ENCODE results near the gene ZNF214. TPM values are rescaled to one million over a fixed set of nuclear protein-coding genes. Genes with fewer than 3 reads are reported as not detected.

ZNF214 gene
- total and polyA plus RNA-seq, 12 donors = 0.48 to 14.2 (median 1.8) TPM

DNA sequence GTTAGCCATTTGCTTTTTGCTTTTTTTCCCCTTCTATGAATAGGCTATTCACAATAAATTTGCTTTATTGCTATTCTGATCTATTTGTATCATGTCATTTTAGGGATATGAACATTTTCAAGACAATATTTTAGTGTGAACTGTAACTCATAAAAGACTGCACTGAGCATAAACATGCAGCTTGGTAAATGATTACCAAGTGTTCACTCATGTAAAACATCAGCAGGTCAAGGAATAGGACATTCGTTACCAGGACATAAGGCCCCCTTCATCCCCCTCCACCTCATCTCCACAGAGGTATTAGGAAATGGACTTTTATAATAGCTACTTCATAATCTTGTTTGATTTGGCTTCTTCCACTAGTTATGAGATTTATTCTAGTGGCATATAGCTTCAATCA, 12.5 kb upstream of the ZNF214 start:
- Histone ChIP-seq H3K27me3 (no peaks in the 10 kb centered on the region), H3K27ac (no peak overlapping the region), H3K4me1 (replicated peaks in 1 of 2) (no peaks in the 10 kb centered on the region), H3K9me3 (replicated peaks in 1 of 3) (no peaks in the 10 kb centered on the region), H3K4me3 (no peak overlapping the region), H3K36me3 (replicated peaks in 1 of 2) (no peaks in the 10 kb centered on the region)
- DNase-seq = no peak
- TF ChIP-seq POLR2A (IDR thresholded peaks at IDR 0.05) = no peak
- TF ChIP-seq, protein P1, sequence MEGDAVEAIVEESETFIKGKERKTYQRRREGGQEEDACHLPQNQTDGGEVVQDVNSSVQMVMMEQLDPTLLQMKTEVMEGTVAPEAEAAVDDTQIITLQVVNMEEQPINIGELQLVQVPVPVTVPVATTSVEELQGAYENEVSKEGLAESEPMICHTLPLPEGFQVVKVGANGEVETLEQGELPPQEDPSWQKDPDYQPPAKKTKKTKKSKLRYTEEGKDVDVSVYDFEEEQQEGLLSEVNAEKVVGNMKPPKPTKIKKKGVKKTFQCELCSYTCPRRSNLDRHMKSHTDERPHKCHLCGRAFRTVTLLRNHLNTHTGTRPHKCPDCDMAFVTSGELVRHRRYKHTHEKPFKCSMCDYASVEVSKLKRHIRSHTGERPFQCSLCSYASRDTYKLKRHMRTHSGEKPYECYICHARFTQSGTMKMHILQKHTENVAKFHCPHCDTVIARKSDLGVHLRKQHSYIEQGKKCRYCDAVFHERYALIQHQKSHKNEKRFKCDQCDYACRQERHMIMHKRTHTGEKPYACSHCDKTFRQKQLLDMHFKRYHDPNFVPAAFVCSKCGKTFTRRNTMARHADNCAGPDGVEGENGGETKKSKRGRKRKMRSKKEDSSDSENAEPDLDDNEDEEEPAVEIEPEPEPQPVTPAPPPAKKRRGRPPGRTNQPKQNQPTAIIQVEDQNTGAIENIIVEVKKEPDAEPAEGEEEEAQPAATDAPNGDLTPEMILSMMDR (IDR thresholded peaks at IDR 0.05) = no peak
- 0 to 20% (median 10%) methylated on average over 1 of the region's 1 CpG for WGBS, 4 donors
- intact Hi-C loops (cut with DNase I) = no loop called here

DNA sequence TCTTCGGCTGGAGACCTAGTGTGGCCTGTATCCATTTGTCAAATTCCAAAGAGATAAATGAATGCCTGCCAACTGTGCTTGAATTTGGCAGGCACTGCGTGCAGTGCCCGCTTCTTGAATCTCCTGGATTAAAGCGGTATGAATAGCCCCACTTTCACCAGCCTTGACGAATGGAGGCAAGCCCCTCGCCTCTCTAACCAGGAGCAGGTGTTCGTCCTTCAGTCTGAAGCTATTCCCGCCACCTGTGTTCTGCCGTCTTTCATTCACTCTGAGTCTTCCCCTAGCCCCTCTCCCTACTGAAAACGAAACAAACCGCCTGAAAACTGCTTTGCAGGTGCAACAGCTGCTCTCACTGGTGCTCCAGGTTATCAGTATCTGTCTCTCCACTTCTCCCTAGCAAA, 11.3 kb upstream of the ZNF214 start:
- Histone ChIP-seq H3K27ac (no peak overlapping the region), H3K36me3 (replicated peaks in 1 of 2) (no peaks in the 10 kb centered on the region), H3K9me3 (replicated peaks in 1 of 3) (no peaks in the 10 kb centered on the region), H3K27me3 (no peaks in the 10 kb centered on the region), H3K4me3 (no peak overlapping the region), H3K4me1 (replicated peaks in 1 of 2) (no peaks in the 10 kb centered on the region)
- intact Hi-C loops (cut with DNase I) = no loop called here
- TF ChIP-seq POLR2A (IDR thresholded peaks at IDR 0.05) = no peak
- TF ChIP-seq, protein P1 (IDR thresholded peaks at IDR 0.05) = no peak
- DNase-seq = no peak
- WGBS, 4 donors = 63 to 74% (median 70%) methylated on average over 8 to 11 of the region's 11 CpGs

DNA sequence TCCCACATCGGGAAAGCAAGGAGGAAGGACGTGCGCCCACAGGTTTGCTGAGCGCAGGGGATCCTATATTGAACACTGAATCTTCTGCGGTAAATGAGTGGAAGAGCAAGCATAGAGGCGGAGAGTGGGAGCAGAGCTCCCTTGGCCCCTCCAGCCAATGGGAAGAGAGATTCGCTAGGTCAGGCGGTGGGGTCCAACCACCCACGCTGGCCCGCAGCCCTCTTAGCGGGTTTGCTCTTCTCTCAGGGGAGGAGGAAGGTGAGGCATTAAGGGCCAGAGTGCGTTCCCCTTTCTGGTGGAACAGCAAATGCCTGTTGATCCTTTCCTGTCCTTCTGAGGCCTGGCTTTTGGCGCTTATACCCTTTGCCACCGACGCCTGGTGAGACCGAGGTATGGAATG, 10.7 kb upstream of the ZNF214 start:
- DNase-seq = no peak
- Histone ChIP-seq H3K4me1 (replicated peaks in 1 of 2) (no peaks in the 10 kb centered on the region), H3K36me3 (replicated peaks in 1 of 2) (no peaks in the 10 kb centered on the region), H3K27me3 (no peaks in the 10 kb centered on the region), H3K9me3 (replicated peaks in 1 of 3) (no peaks in the 10 kb centered on the region), H3K4me3 (no peak overlapping the region), H3K27ac (no peak overlapping the region)
- intact Hi-C loops (cut with DNase I) = no loop called here
- TF ChIP-seq POLR2A (IDR thresholded peaks at IDR 0.05) = no peak
- TF ChIP-seq, protein P1 (IDR thresholded peaks at IDR 0.05) = no peak
- WGBS, 4 donors = 81 to 89% (median 86%) methylated on average over 16 of the region's 16 CpGs

DNA sequence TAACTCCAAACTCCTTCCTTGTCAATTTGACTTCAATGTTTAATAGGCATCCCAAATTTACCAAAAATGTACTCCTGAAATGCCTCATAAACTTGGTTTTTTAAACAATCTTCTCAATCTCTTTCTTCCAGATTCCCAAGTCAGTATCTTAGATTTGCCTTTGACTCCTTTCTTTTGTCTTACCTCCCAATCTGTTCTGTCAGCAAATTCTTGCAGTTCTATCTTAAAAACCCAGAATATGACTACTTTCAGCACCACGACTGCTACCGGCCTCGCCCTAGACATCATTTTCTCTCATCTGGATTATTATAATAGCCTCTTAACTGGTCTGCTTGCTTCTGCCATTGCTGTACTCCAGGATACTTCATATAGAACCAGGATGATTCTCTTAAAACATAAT, 8.0 kb upstream of the ZNF214 start:
- 83 to 88% (median 85%) methylated on average over 3 of the region's 3 CpGs for WGBS, 4 donors
- Histone ChIP-seq H3K36me3 (replicated peaks in 1 of 2) (no peaks in the 10 kb centered on the region), H3K27ac (no peak overlapping the region), H3K4me3 (no peak overlapping the region), H3K4me1 (replicated peaks in 1 of 2) (no peaks in the 10 kb centered on the region), H3K9me3 (replicated peaks in 1 of 3) (no peaks in the 10 kb centered on the region), H3K27me3 (no peaks in the 10 kb centered on the region)
- no peak for TF ChIP-seq POLR2A (IDR thresholded peaks at IDR 0.05)
- TF ChIP-seq, protein P1 (IDR thresholded peaks at IDR 0.05) = no peak
- intact Hi-C loops (cut with DNase I) = no loop called here
- DNase-seq = no peak
